ENCODE results near the gene TROAP. TPM values are rescaled to one million over a fixed set of nuclear protein-coding genes. Genes with fewer than 3 reads are reported as not detected.

TROAP gene
- total RNA-seq, 4 donors from 2014 or later = 8.0 to 28.1 (median 10.2) TPM

GRCh38 chr12:49336645-49337584 lies 13.9 kb downstream of the TROAP start, which contains the start of gene C1QL4:
TSS of gene C1QL4 (minus strand) at chr12:49337188. CDS start at chr12:49336477, 711 bp downstream.
- no peaks in the 10 kb centered on the region for H3K9me3 ChIP-seq
- H3K4me1 ChIP-seq = peaks cover 0 to 26% (median 12%) of the 10 kb centered on the region in 4 donors
- H3K36me3 ChIP-seq = no peaks in the 10 kb centered on the region
- peak; percentile 81 to 92 (median 88) for DNase-seq
- peak within 1 kb of the TSS in 3 of 4 donors; percentile 42 to 49 (median 45) for H3K4me3 ChIP-seq
- peak; percentile 23 to 99 (median 74) for TF ChIP-seq CTCF (IDR thresholded peaks at IDR 0.05)
- no peak for TF ChIP-seq POLR2A (IDR thresholded peaks at IDR 0.05)
- H3K27ac ChIP-seq = no peak within 1 kb of the TSS
- H3K27me3 ChIP-seq = peaks cover 5 to 29% of the 10 kb centered on the region in 2 donors

DNA sequence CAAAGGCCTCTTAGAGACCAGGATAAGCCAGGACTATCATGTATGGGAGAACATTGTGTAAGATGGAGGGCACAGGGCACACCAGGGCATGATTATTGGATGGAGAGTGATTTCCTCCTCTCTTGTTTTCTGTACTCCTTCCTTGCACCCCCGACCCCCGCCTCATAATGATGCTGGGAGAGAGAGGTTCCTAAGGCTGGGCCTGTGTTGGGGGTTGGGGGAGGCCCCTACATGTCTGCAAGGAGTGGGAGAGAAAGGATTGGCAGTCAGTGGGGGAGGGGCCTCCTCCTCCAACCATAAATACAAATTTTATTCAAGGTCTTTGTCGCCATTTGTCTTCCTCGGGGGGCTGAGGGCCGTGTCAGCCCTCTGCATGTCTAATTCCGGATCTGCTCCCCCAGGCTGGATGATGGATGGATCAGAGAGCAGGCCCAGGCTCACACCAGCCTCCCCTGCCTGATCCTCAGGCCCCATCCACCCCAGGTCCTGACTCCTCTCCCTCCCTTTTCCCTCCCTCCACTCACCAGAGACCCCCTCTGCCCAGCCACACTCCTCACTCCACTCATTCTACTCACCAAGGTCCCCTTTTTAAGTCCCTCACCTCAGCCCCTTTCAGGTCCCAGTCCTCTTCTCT lies 15.9 kb downstream of the TROAP start:
- Histone ChIP-seq H3K27me3 (peaks cover 5 to 26% of the 10 kb centered on the region in 2 donors), H3K36me3 (no peaks in the 10 kb centered on the region), H3K4me3 (no peak overlapping the region), H3K9me3 (no peaks in the 10 kb centered on the region), H3K4me1 (peaks cover 7 to 45% (median 26%) of the 10 kb centered on the region in 4 donors), H3K27ac (no peak overlapping the region)
- DNase-seq = no peak
- TF ChIP-seq POLR2A (IDR thresholded peaks at IDR 0.05) (no peak), CTCF (IDR thresholded peaks at IDR 0.05) (no peak)

GRCh38 chr12:49339464-49339861 lies 16.4 kb downstream of the TROAP start:
- Histone ChIP-seq H3K9me3 (no peaks in the 10 kb centered on the region), H3K36me3 (no peaks in the 10 kb centered on the region), H3K27me3 (peaks cover 5 to 22% of the 10 kb centered on the region in 2 donors), H3K27ac (no peak overlapping the region), H3K4me3 (no peak overlapping the region), H3K4me1 (peaks cover 7 to 47% (median 27%) of the 10 kb centered on the region in 4 donors)
- peak in 2 of 3 donors; percentile 79 for DNase-seq
- no peak for TF ChIP-seq POLR2A (IDR thresholded peaks at IDR 0.05)
- no peak for TF ChIP-seq CTCF (IDR thresholded peaks at IDR 0.05)

GRCh38 chr12:49340095-49340870 lies 17.2 kb downstream of the TROAP start:
- H3K4me3 ChIP-seq = no peak overlapping the region
- H3K27ac ChIP-seq = no peak overlapping the region
- H3K36me3 ChIP-seq = no peaks in the 10 kb centered on the region
- no peaks in the 10 kb centered on the region for H3K9me3 ChIP-seq
- H3K27me3 ChIP-seq = peaks cover 5 to 24% of the 10 kb centered on the region in 2 donors
- peaks cover 7 to 52% (median 32%) of the 10 kb centered on the region in 4 donors for H3K4me1 ChIP-seq
- DNase-seq = peak in 1 of 3 donors; percentile 7
- TF ChIP-seq CTCF (IDR thresholded peaks at IDR 0.05) = no peak
- TF ChIP-seq POLR2A (IDR thresholded peaks at IDR 0.05) = no peak
